ENCODE measurements around the gene SYT17. TPM values are rescaled to one million over a fixed set of nuclear protein-coding genes. Genes with fewer than 3 reads are reported as not detected.

Gene SYT17
- total and polyA plus RNA-seq, 10 of the 15 experiments (the other 5 are each of a cell fraction or from before 2014, with no cell fraction given) = 3.7 to 12.3 (median 5.0) TPM

DNA sequence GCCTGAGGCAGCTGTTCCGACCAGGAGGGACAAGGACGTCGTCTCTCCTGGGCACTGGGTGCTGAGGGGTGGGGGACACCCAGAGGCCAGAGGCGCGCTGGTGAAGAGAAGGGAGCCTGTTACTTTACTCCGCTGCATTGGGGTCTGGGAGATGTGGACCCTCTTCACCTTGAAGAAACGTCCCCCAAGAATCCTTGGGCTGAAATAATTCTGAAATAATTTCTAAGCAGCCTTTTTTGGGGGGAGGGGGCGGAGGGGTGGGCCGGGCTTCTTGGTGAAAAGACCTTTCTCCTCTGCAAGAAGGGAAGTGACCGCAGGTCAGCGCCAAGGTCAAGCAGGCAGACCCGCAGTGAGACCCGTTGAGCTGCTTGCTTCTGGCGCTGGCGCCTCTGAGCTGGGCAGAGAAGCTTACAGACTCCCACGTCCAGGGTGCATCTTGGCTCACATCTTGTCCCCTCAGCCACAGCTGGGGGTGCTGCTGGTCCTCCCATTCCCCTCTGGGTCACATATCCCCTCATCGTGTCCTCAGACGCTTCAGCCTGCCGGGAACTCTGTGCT, 1.1 kb downstream of the SYT17 start (continued):
- TF ChIP-seq, protein P1, sequence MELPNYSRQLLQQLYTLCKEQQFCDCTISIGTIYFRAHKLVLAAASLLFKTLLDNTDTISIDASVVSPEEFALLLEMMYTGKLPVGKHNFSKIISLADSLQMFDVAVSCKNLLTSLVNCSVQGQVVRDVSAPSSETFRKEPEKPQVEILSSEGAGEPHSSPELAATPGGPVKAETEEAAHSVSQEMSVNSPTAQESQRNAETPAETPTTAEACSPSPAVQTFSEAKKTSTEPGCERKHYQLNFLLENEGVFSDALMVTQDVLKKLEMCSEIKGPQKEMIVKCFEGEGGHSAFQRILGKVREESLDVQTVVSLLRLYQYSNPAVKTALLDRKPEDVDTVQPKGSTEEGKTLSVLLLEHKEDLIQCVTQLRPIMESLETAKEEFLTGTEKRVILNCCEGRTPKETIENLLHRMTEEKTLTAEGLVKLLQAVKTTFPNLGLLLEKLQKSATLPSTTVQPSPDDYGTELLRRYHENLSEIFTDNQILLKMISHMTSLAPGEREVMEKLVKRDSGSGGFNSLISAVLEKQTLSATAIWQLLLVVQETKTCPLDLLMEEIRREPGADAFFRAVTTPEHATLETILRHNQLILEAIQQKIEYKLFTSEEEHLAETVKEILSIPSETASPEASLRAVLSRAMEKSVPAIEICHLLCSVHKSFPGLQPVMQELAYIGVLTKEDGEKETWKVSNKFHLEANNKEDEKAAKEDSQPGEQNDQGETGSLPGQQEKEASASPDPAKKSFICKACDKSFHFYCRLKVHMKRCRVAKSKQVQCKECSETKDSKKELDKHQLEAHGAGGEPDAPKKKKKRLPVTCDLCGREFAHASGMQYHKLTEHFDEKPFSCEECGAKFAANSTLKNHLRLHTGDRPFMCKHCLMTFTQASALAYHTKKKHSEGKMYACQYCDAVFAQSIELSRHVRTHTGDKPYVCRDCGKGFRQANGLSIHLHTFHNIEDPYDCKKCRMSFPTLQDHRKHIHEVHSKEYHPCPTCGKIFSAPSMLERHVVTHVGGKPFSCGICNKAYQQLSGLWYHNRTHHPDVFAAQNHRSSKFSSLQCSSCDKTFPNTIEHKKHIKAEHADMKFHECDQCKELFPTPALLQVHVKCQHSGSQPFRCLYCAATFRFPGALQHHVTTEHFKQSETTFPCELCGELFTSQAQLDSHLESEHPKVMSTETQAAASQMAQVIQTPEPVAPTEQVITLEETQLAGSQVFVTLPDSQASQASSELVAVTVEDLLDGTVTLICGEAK (IDR thresholded peaks at IDR 0.05; ENCODE audit: borderline replicate concordance) = no peak

DNA sequence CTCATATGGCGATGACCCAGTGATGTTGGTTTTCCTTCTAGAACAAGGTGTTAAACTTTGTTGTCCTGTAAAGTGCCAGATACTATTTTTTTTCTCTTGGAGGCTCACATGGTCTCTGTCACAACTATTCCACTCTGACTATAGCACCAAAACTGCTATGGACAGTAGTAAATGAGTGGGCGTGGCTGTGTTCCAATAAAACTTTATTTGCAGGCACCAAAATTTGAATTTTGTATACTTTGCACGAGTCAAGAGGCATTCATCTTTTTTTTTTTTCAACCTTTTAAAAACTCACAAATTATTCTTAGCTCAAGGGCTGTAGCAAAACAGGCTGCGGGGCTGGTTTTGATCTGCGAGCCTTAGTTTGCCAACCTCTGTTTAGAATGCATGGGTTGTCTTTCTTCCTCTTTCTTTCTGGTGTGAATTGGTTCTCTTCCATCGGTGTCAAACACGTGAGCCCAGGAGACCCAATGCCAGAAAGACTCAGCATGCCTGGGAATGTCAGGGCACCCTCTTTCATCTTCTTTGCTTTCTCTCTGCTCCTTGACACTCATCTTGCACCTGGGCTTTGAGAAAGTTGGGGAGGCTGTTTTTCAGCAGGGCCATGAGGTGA, 2.1 kb downstream of the SYT17 start:
- intact Hi-C loops (cut with micrococcal nuclease; ENCODE audit: unreplicated experiment) (no loop called here), in situ Hi-C loops (cut with MboI) (no loop called here)
- Histone ChIP-seq H3K27ac (ENCODE audit: control insufficient read depth, insufficient read depth) (no peak overlapping the region), H4K20me1 (ENCODE audit: control insufficient read depth, insufficient read depth) (no peaks in the 10 kb centered on the region), H3K4me2 (ENCODE audit: control insufficient read depth, insufficient read depth) (no peak overlapping the region), H3K27me3 (replicated peaks in 1 of 2; ENCODE audit: control insufficient read depth in 2 of 2, insufficient read depth in 2 of 2, low read length in 1 of 2) (no peaks in the 10 kb centered on the region; a peak in 1 of 4 replicates), H3K4me3 (no peak overlapping the region), H3K36me3 (ENCODE audit: control insufficient read depth in 2 of 2, insufficient read depth in 2 of 2, low read length in 1 of 2) (no peaks in the 10 kb centered on the region), H3K9ac (ENCODE audit: control insufficient read depth, insufficient read depth, low read length) (no peak overlapping the region), H3K9me3 (replicated peaks; ENCODE audit: control insufficient read depth, insufficient read depth, low read length) (no peaks in the 10 kb centered on the region), H2AFZ (ENCODE audit: control insufficient read depth, low read depth, low read length) (no peak overlapping the region), H3K4me1 (ENCODE audit: control insufficient read depth, insufficient read depth, low read length) (no peaks in the 10 kb centered on the region), H3K79me2 (ENCODE audit: control insufficient read depth, insufficient read depth, low read length) (no peaks in the 10 kb centered on the region)
- no peak for ATAC-seq
- no peak for FAIRE-seq
- CTCF ChIA-PET = interaction anchor here (1.4 to 2.5 kb wide), 4 partner anchors 9 to 208 kb away, joined by 3 to 8 read pairs (median 4); no protein-coding TSS in a partner anchor
- RAD21 ChIA-PET (ENCODE audit: unreplicated experiment) = no interaction called here
- DNase-seq (ENCODE audit: low read depth, low spot score) = no peak
- TF ChIP-seq, protein P1 (IDR thresholded peaks at IDR 0.05; ENCODE audit: borderline replicate concordance) = peak; percentile 77
- TF ChIP-seq, protein P2, sequence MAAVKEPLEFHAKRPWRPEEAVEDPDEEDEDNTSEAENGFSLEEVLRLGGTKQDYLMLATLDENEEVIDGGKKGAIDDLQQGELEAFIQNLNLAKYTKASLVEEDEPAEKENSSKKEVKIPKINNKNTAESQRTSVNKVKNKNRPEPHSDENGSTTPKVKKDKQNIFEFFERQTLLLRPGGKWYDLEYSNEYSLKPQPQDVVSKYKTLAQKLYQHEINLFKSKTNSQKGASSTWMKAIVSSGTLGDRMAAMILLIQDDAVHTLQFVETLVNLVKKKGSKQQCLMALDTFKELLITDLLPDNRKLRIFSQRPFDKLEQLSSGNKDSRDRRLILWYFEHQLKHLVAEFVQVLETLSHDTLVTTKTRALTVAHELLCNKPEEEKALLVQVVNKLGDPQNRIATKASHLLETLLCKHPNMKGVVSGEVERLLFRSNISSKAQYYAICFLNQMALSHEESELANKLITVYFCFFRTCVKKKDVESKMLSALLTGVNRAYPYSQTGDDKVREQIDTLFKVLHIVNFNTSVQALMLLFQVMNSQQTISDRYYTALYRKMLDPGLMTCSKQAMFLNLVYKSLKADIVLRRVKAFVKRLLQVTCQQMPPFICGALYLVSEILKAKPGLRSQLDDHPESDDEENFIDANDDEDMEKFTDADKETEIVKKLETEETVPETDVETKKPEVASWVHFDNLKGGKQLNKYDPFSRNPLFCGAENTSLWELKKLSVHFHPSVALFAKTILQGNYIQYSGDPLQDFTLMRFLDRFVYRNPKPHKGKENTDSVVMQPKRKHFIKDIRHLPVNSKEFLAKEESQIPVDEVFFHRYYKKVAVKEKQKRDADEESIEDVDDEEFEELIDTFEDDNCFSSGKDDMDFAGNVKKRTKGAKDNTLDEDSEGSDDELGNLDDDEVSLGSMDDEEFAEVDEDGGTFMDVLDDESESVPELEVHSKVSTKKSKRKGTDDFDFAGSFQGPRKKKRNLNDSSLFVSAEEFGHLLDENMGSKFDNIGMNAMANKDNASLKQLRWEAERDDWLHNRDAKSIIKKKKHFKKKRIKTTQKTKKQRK (IDR thresholded peaks at IDR 0.05; ENCODE audit: low read depth, low read length) = no peak
- 61% methylated on average over 7 of the region's 7 CpGs for WGBS (ENCODE audit: insufficient coverage, insufficient replicate concordance, low lambda C conversion rate, missing lambda C conversion rate)
- BruUV-seq (replicated peaks) = no TSS peak
- POLR2A ChIA-PET = no interaction called here
- SMC1A ChIA-PET (ENCODE audit: uncharacterized antibody, unreplicated experiment) = no interaction called here

Data from GM12878 (cell line).